HG03378 (cell line): Measurements from ENCODE around the gene INA.
"Not testable (repeated sequence)": the region's sequence is repeated elsewhere in the genome, so short reads cannot be mapped to it uniquely, and the experiment has no call there.

Experiments used
- ATAC-seq: cut with Tn5 transposase; IDR thresholded peaks from one replicate; pipeline ENCODE4 v1.9.1; 2021; ENCODE audit warnings: mild to moderate bottlenecking, moderate library complexity; ENCODE audit not compliant: unreplicated experiment

The INA gene

DNA sequence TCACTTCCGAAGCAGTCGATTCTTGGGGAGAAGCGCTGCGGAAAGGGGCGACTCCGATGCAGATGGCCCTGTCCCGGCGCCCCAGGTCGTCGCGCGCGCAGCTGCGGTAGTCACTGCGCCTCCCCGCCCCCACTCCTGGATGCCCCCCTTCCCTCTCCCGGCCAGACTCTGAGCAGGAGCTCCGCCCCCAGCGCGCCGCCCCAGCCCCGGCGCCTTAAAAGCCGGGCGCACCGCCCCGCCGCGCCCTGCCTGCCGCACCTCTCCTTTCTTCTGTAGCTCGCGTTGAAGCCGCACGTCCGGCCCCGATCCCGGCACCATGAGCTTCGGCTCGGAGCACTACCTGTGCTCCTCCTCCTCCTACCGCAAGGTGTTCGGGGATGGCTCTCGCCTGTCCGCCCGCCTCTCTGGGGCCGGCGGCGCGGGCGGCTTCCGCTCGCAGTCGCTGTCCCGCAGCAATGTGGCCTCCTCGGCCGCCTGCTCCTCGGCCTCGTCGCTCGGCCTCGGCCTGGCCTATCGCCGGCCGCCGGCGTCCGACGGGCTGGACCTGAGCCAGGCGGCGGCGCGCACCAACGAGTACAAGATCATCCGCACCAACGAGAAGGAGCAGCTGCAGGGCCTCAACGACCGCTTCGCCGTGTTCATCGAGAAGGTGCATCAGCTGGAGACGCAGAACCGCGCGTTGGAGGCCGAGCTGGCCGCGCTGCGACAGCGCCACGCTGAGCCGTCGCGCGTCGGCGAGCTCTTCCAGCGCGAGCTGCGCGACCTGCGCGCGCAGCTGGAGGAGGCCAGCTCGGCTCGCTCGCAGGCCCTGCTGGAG lies at the start of gene INA:
TSS of gene INA (plus strand) at position 243 of the 817 bp plus-strand sequence. CDS start at position 317, 74 bp downstream.
- no peak for ATAC-seq

DNA sequence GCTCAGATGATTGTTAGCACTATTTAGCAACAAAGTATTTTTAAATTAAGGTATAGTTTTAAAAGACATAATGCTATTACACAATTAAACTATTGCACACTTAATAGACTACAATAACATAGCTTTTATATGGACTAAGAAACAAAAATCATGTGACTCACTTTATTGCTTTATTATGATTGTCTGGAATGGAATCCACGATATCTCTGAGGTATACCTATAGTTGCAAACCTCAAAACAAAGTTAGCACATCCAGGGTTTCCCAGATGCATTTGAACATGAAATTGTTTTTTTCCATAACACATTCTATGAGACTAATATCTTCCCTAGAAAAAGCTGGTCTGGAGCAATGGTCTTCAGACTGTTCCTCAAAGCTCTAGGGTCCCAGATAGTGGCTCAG lies 49.5 kb upstream of the INA start:
- ATAC-seq = no peak

DNA sequence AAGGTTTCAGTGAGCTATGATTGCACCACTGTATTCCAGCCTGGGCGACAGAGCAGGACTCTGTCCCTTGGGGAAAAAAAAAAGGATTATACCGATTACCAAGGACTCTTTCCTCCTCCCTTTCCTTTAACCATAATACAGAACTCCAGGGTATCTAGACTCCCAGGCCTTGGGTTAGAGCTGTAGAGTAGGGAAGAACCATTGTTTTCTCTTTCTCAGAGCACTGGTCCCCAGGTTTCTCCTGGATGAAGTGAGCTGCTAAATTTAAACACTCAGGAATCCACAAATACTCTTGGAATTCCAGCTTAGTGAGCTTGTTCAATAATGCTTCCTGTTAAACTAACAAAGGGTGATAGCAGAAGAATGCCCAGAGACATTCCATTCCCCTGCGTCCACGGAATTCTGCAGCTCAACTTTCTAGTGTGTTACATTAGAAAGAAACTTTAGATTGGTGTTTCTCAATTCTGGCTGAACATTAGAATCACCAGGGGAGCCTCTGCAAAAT lies 45.8 kb upstream of the INA start:
- no peak for ATAC-seq

DNA sequence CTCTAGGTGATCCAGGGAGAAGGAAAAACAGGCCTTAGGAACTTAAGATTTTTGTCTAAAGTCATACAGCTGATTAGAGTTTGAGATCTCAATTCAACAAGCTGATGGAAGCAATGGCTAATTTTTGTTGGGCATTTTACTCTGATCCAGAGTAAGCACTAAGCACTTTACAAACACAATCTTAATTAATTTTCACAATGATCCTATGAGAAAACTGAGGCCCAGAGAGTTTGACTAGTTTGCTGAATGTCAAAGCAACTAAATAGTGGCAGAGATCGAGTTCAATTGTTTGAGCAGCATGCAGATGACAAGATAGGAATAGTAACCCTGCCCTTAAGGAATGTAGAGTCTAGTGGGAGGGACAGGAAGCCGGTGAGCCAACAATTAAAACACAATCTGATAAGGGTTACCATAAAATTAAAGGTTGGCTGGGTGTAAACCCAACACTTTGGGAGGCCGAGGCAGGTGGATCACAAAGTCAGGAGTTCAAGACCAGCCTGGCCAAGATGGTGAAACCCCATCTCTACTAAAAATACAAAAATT lies 44.7 kb upstream of the INA start:
- no peak for ATAC-seq

DNA sequence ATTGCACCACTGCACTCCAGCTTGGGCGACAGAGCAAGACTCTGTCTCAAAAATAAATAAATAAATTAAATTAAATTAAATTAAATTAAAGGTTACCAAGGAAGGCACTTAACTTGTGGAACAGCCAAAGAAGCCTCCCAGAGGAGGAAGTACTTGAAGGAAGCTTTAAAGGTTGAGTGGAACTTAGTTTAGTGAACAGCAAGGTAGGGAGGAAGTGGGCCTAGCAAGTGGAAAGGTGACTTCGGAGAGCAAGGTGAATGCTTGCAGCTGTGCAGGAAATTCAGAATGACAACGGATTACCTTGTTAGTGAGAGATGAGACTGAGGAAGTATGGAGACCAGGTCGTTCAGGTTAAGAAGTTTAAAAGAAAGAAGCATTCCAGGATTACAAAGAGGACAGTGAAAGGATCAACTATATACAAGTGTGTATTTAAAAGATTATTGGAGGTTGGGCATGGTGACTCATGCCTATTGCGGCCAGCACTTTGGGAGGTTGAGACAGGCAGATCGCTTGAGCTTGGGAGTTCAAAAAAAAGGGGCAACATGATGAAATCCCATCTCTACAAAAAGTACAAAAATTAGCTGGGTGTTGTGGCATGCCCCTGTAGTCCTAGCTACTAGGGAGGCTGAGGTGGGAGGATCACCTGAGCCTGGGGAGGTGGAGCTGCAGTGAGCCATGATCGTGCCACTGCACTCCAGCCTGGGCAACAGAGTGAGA lies 44.0 kb upstream of the INA start:
- no peak for ATAC-seq

DNA sequence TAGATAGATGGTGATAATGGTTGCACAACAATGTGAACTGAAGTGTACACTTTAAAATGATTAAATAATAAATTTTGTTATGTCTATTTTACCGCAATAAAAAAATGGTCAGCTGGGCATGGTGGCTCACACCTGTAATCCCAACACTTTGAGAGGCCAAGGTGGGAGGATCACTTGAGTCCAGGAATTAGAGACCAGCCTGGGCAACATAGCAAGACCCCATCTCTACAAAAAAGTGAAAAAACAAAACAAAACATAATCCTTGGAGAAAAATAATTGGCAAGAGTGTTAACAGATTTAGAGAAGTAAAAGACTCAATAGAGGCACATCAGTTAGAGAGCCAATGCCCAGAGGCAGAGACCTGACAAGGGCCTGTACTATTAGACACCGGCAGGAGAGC lies 41.2 kb upstream of the INA start:
- no peak for ATAC-seq

DNA sequence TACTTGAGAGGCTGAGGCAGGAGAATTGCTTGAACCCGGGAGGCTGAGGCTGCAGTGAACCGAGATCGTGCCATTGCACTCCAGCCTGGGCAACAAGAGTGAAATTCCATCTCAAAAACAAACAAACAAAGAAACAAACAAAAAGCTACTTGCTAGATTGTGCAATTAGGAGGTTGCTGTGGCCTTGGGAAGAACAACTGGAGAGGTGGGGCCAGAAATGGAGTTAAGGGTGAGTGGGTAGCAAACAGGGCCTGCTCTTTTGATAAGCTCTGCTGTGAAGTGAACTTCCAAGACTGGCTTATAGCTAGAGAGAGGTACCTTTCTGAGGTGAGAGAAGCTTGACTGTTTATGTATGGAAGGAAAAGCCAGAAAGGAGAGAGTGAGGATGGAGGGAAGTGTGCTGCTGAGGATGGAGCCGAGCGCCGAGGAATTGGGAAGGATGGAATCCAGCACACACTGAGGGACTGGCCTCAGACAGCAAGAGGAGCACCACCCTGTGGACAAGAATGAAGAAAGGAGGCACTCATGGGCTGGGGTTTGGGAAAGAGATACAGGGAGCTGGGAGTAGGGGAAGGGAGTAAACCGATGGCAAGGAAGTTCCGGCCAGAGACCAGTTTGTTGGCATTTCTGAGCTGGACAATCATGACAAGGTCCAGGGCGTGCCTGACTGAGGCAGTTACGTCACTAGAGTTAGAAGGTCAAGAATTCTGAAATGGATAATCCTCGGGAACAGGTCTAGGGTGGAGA lies 38.3 kb upstream of the INA start:
- ATAC-seq = no peak

DNA sequence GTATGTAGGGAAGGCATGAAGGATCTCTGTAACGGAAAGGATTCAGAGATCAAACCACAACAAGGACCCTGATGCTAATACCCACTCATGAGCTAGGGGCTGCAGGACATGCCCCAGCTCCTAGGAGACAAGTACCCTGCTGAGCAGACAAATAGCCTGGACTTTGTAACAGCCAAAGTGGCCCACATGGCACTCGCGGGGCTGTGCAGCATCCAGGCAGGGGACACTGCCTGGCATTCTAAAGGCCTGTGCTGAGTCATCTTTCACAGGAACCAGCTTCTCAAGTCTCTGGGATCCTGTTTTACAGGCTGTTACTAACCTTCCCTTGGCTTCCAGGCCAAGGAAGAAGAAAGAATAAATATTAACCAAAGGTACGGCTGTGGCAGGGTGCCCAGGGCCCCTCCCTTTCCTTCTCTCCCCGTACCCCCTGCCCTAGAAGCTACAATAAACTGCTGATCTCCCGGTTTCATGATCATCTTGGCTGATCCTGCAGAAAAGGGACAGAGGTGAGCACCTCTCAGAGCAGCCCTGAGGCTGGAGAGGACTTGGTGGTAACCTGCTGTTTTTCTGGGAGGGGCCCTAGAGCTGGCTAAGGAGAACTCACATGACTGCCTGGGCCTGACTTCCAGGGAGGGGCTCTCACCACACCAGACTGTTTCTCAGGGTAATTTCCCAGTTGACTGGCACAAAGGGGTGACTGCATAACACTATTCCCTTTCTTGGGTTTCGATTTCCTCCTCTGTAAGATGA lies 35.5 kb upstream of the INA start:
- ATAC-seq = no peak

DNA sequence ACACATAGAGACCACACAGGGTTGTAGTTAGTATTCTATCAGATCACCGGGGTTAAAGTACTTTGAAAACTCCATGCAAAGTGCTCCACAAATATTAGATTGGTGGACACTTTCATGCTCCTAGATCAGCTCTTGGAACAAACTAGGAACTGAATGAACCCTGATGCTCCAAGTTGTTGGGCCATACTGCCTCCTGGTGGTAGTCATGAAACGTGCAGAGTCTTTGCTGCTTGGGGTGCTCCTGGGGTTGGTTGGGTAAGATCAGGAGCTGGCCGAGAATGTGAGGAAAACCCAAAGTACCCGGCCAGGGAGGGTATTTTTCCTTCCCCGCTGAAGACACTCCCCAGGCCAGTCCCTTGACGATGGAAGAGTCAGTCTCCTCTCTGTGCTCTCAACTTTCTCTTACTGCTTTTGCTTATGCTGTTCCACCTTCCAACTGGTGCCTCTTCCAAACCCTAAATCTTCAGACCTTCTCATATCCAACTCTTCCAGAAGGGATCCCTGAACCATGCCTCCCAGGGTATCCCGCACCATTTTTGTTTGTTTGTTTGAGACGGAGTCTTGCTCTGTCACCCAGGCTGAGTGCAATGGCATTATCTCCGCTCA lies 32.2 kb upstream of the INA start:
- ATAC-seq = no peak

DNA sequence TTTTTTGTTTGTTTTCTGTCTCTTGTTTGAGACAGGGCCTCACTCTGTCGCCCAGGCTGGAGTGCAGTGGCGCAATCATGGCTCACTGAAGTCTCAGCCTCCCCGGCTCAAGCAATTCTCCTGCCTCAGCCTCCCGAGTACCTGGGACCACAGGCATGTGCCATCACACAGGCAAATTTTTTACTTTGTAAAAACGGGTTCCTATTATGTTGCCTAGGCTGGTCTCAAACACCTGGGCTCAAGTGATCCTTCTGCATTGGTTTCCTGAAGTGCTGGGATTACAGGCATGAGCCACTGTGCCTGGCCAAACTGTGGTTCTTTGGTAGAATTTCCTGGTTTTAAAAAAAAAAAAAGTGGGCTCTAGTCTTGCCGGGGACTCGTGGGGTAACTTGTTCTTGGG lies 31.4 kb upstream of the INA start, which contains the start of gene RPEL1:
TSS of gene RPEL1 (plus strand) at position 301 of the 400 bp plus-strand sequence. CDS start 110 bp downstream, outside the sequence.
- not testable (repeated sequence) for ATAC-seq

DNA sequence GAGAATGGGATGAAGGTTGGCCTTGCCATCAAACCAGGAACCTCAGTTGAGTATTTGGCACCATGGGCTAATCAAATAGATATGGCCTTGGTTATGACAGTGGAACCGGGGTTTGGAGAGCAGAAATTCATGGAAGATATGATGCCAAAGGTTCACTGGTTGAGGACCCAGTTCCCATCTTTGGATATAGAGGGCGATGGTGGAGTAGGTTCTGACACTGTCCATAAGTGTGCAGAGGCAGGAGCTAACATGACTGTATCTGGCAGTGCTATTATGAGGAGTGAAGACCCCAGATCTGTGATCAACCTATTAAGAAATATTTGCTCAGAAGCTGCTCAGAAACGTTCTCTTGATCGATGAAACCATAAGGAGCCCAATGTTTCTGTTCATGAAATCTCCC lies 30.6 kb upstream of the INA start:
- no peak for ATAC-seq

DNA sequence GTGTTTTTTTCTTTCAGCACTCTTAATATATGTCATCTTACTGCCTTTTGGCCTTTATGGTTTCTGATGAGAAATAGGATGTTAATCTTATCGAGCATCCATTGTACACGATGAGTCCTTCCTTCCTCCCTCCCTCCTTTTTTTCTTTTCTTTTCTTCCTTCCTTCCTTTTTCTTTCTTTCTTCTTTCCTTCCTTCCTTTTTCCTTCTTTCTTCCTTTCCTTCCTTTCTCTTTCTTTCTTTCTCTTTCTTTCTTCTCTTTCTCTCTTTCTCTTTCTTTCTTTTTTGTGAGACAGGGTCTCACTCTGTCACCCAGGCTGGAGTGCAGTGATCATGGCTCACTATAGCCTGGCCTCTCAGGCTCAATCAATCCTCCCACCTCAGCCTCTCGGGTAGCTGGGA lies 22.8 kb upstream of the INA start:
- no peak for ATAC-seq

DNA sequence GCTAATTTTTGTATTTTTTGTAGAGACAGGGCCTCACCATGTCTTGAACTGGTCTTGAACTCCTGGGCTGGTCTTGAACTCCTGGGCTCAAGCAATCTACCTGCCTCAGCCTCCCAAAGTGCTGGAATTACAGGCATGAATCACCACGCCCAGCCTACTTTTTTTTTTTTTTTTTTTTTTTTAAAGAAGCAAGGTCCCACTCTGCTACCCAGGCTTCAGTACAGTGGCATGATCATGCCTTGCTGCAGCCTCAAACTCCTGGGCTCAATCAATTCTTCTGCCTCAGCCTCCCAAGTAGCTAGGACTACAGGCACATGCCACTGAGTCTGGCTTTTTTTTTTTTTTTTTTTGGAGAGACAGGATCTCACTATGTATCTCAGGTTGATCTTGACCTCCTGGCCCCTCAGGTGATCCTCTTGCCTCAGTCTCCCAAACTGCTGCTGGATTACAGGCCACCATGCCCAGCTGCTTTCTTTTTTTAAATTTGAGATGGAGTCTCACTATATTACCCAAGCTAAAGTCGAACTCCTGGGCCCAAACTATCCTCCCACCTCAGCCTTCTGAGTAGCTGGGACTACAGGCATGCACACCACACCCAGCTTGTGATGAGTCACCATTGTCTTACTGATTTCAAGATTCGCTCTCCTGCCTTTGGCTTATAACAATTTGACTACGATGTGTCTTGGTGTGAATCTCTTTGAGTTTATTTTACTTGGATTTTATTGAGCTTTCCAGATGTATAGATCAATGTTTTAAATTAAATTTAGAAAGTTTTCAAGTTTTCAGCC lies 22.2 kb upstream of the INA start:
- no peak for ATAC-seq

DNA sequence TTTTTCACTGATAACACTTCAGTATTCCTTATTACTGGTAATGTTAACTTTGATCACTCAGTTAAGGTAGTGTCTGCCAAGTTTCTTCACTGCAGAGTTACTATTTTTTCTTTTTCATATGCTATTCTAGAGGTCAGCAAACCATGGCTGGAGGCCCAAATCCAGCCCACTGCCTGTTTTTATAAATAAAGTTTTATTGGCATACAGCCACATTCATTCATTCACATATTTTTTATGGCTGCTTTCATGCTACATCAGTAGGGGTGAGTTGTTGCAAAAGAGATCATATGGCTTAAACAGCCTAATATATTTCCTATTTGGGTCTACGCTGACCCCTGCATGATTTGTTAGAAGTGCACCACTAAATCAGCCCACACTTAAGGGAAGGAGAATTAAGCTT lies 20.3 kb upstream of the INA start:
- no peak for ATAC-seq

DNA sequence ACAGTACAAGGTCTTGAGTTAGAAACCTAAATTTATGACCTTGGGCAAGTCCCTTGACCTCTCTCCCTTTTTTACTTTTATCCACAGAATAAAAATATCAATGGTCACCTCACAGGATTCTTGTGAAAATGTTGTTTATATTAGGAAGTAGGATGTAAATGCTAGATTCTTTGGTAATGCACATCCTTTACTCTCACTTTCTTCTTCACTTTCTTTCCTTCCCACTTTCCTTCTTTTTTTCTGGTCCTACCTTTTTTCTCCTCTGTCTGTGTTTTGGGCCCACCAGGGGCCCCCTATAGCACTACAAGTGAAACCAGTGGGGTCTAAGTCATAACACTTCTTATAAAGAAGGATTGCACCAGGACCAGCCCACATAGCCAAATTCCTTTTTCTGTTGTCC lies 19.1 kb upstream of the INA start:
- no peak for ATAC-seq

DNA sequence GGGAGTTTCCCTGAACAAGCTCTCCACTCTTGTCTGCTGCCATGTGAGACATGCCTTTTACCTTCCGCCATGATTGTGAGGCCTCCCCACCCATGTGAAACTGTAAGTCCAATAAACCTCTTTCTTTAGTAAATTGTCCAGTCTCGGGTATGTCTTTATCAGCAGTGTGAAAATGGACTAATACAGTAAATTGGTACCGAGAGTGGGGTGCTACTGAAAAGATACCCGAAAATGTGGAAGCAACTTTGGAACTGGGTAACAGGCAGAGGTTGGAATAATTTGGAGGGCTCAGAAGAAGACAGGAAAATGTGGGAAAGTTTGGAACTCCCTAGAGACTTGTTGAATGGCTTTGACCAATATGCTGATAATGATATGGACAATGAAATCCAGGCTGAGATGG lies 18.0 kb upstream of the INA start:
- ATAC-seq = not testable (repeated sequence)

DNA sequence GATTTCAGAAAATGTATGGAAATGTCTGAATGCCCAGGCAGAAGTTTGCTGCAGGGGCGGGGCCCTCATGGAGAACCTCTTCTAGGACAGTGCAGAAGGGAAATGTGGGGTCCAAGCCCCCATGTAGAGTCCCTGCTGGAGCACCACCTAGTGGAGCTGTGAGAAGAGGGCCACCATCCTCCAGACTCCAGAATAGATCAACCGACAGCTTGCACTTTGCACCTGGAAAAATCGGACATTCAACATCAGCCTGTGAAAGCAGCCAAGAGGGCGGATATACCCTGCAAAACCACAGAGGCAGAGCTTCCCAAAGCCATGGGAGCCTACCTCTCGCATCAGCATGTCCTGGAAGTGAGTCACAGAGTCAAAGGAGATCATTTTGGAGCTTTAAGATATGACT lies 16.9 kb upstream of the INA start:
- ATAC-seq = no peak

DNA sequence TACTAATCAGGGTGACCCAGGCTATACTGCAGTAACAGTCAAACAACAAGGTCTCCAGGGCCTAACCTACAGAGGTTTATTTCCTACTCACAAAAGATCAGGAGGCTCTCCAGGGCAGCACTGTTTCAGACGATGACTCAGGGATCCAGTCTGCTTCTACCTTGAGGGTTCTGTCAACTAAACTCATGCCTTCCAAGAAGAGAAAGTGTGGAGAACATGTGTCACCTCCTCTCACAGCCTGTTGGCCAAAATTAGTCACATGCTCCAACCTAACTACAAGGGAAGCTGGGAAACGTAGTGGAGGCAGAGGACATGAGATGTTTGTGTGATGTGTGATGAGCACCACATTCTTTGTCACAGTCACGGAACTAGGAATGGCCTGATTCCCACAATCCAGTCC lies 14.7 kb upstream of the INA start:
- ATAC-seq = no peak

DNA sequence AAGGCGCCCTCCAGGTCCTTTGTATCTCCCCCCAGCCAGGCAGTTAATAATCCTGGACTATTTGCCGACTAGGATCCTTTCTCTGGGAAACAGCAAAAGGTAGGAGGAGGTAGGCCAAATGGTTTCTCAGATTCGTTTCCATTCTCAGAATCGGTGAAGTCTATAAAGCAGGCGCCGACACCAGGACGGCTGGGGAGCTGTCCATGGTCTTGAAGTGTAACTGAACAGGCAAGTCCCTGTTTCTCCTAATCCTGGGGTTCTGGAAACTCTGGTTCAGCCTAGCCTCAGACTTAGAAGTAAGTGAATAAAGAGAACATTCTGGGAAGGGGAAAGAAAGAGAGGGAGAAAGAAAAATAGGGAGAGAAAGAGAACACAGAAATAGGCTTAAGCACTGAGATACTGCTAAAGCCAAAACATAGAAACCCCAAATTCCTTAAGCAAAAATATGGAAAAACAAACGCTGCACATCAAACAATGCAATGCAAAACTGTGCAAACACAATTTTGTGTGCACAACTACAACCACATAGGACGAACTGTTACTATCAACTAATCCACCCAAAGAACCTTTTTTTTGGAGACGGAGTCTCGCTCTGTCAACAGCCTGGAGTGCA lies 11.1 kb upstream of the INA start:
- ATAC-seq = no peak
